ENCODE results near the gene PELI3.

DNA sequence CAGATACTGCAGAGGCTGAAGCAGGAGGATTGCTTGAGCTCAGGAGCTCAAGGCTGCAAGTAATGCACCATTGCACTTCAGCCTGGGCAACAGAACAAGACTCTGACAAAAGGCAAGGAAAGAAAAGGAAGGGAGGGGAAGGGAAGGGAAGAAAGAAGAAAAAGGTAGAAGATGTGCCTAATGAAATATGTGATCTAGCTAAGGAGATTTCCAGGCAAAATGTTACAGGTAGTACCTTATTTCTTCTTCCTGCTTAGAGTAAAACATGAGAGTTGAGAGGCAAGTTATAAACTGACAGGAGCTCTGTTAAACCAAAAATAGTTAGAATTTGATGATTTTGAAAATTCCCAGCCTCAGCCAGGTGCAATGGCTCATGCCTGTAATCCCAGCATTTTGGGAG lies 4.7 kb upstream of the PELI3 start:
- TF ChIP-seq, protein P1, sequence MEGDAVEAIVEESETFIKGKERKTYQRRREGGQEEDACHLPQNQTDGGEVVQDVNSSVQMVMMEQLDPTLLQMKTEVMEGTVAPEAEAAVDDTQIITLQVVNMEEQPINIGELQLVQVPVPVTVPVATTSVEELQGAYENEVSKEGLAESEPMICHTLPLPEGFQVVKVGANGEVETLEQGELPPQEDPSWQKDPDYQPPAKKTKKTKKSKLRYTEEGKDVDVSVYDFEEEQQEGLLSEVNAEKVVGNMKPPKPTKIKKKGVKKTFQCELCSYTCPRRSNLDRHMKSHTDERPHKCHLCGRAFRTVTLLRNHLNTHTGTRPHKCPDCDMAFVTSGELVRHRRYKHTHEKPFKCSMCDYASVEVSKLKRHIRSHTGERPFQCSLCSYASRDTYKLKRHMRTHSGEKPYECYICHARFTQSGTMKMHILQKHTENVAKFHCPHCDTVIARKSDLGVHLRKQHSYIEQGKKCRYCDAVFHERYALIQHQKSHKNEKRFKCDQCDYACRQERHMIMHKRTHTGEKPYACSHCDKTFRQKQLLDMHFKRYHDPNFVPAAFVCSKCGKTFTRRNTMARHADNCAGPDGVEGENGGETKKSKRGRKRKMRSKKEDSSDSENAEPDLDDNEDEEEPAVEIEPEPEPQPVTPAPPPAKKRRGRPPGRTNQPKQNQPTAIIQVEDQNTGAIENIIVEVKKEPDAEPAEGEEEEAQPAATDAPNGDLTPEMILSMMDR (IDR thresholded peaks at IDR 0.05), result no peak
- TF ChIP-seq POLR2A (IDR thresholded peaks at IDR 0.05), result no peak

Measured in esophagus squamous epithelium (tissue), 4 donors.